ELR (cell line): ENCODE measurements around the gene YWHAQ.
"Not testable (repeated sequence)": the region's sequence is repeated elsewhere in the genome, so short reads cannot be mapped to it uniquely, and the experiment has no call there.

ENCODE experiments used
- DNase-seq: peaks from one replicate; pipeline ENCODE4 v3.0.0-alpha.2; 2015; ENCODE audit warnings: low read depth

YWHAQ gene

GRCh38 chr2:9631878-9632700, 1.3 kb upstream of the YWHAQ start:
- no peak for DNase-seq

GRCh38 chr2:9631553-9631819, 689 bp upstream of the YWHAQ start:
- no peak for DNase-seq

DNA sequence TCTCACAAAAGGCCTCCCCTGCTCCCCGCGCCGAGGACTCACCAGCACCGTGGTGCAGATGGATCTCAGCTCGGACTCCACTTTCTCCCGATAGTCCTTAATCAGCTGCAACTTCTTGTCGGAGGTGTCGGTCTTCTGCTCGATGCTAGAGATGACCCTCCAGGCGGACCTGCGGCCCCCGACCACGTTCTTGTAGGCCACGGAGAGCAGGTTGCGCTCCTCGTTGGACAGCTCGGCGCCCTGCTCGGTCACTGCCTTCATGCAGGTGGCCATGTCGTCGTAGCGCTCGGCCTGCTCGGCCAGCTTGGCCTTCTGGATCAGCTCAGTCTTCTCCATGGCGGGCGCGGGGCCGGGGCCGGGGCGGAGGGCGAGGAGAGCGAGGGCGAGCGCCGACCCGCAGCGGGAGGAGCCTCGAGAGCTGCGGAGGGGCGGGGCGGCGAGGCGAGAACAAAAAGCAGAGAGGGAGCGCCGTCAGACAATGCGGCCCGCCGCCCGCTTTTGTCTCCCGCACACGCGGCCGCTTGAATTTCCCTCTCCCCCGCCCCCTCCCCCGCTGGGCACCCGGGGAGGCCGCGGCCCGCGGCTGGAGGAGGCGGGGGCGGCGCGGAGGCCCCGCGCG, 571 bp downstream of the YWHAQ start:
- DNase-seq, result peak; percentile 77

DNA sequence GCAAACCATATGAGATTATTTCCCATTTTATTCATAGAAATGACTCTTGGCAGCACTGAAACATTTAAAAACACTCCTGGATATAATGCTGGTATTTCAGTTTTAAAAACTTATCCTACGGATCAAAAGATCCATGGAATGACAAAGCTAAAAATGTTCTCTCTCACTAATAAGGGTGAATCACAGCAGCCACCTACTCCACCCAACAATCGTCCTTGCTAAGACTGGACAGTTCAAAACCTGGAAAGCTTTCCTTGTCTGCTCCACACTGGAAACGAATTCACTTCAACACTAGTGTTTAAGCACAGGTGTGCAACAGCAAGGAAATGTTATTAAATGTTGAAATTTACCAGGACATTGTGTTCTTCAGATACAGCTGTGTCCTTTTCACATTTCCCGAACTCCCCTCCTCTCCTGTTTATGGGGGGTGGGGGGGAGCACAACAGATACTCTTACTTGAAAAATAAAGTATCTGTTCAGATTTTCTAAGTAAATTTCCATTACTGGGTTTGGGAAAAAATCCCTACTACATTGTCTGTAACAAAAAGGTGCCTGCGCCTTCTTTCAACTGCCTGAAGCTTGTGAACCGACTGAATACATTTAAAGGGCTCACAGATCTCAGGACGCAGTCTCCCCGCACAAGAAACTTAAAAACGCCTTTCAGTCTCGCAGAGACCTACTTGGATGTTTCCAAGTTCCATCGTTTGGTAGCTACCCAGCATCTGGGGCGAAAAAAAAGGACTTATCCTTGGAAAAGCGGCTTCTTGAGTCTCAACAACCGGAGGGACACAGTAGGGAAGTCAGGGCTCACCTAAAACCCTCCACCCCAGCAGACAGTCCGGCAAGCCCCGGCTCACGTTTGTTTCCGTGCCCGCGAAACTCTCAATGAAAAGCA, 1.3 kb downstream of the YWHAQ start:
- DNase-seq, result peak; percentile 72

GRCh38 chr2:9627310-9627709, 3.5 kb downstream of the YWHAQ start:
- peak; percentile 44 for DNase-seq

GRCh38 chr2:9623151-9623550, 7.6 kb downstream of the YWHAQ start:
- DNase-seq, result no peak

GRCh38 chr2:9621655-9622054, 9.1 kb downstream of the YWHAQ start:
- not testable (repeated sequence) for DNase-seq

GRCh38 chr2:9618410-9618809, 12.4 kb downstream of the YWHAQ start:
- DNase-seq, result no peak

GRCh38 chr2:9617749-9618148, 13.0 kb downstream of the YWHAQ start:
- DNase-seq, result peak; percentile 31

GRCh38 chr2:9617296-9617695, 13.5 kb downstream of the YWHAQ start:
- DNase-seq, result no peak

- no peak for DNase-seq
Measured at GRCh38 chr2:9614562-9614961, 16.2 kb downstream of the YWHAQ start.

DNA sequence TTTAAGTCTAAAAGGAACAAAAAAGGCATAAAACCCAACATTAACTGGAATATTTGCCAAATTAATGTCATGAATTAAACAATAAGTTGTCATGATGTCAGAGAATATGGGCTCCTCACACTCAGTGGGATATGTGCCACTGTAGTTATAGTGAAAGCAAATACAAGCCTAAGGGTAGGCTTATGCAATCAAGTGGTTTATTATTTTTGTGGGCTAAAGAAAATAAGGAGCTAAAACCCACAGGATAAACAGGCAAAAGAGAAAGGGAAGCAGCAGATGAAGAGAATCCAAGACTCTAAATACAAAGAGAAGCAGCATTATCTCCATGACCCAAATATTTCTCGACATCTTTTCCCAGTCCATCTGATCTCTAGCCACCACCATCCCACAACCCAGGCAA, 17.5 kb downstream of the YWHAQ start:
- DNase-seq, result peak; percentile 63

DNA sequence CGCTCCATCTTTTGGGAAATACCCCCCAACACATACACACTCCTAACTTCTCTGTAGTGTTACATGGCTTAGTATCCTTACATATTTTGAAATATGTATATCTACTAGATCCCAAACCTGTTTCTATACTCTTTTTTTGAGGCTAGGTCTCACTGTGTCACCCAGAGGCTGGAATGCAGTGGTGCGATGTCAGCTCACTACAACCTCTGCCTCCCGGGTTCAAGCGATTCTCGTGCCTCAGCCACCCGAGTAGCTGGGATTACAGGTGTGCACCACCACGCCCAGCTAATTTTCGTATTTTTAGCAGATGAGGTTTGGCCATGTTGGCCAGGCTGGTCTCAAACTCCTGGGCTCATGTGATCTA, 19.3 kb downstream of the YWHAQ start:
- DNase-seq, result not testable (repeated sequence)

DNA sequence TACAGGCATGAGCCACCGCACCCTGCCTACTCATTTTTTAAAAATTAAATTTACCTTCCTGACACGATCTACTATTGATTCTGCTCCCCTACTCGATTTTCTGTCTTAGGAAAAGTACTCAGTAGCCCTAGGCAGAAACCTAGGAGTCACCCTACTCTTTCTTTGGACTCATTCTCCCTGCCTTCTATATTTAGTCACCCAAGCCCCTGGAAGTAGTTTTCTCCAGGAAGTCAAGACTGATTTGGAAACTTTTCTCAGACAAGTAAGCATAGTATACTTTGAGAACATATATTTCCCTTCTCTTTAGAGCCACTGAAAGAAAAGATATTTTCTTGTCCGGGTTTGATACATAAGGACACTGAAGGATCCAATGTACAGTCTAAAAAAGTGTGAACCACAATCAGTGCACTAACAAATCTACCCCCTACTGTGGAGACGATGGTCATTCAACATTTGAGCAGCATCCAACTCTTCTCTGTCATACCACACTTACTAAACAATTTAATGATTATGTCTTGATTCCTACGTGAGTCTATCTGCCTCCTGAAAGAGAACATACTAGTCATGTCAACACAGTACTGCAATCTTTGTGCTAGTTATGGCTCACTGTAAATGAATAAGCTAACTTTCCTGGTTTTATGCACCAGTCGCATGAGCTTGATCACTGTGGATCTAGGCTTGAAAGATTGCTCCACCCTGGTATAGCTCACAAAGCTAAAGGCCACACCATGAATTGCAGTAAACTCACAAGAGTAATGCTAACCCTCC, 19.8 kb downstream of the YWHAQ start:
- DNase-seq, result no peak

DNA sequence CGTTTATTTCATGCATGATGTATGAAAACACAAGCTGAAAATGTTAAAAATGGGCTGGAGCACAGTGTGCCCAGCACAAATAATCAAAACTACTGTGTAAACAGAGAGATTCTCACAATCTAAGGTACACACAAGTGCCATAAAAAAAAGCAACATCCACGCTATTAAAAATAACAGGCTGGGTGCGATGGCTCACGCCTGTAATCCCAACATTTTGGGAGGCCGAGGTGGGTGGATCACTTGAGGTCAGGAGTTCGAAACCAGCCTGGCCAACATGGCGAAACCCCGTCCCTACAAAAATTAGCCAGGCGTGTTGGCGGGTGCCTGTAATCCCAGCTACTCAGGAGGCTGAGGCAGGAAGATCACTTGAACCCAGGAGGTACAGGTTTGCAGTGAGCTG, 22.3 kb downstream of the YWHAQ start:
- not testable (repeated sequence) for DNase-seq

GRCh38 chr2:9602412-9602811, 28.4 kb downstream of the YWHAQ start:
- no peak for DNase-seq

DNA sequence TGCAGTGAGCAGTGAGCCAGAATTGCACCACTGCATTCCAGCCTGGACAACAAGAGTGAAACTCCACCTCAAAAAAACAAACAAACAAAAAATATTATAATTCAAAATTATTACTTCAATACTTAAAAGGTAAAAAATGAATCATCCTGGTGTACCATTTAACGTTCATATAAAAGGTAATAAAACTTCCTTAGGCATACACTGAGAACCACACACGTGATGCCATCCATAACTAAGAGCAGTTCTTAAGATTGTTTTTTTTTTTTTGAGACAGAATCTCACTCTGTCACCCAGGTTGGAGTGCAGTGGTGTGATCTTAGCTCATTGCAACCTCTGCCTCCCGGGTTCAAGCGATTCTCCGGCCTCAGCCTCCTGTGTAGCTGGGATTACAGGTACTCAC, 29.4 kb downstream of the YWHAQ start:
- DNase-seq, result no peak

DNA sequence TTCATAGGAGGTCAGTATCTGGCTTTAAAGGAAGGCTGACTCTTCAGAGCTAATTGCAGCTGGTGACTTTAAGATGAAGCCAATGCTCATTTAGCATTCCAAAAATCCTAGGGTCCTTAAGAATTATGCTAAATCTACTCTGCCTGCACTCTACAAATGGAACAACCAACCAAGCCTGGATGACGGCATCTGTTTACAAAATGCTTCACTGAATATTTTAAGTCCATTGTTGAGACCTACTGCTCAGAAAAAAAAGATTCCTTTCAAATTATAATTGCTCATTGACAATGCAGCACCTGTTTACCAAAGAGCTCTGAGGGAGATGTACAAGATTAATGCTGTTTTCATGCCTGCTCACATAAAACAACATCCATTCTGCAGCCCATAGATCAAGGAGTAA, 31.4 kb downstream of the YWHAQ start:
- no peak for DNase-seq

GRCh38 chr2:9596621-9597311, 34.0 kb downstream of the YWHAQ start:
- DNase-seq, result no peak

GRCh38 chr2:9595746-9596145, 35.1 kb downstream of the YWHAQ start:
- no peak for DNase-seq

- DNase-seq, result peak; percentile 51
Measured at GRCh38 chr2:9595256-9595655, 35.5 kb downstream of the YWHAQ start.
